DOHH2 (cell line): ENCODE results near the gene MYOF.

ENCODE experiments used
- H3F3A ChIP-seq: fragments of 200-600 bp; sonication (generic), shearing (Covaris generic); 2 replicates; pipeline ENCODE4 v1.6.0; 2016; ENCODE audit warnings: antibody characterized with exemption, mild to moderate bottlenecking; ENCODE audit not compliant: control insufficient read depth, insufficient read depth
- H3K27ac ChIP-seq: fragments of 200-600 bp; sonication (generic); 2 replicates; pipeline ENCODE4 v1.5.1; 2014; ENCODE audit warnings: low read depth, mild to moderate bottlenecking, low read length, moderate library complexity
- H3K27me3 ChIP-seq: fragments of 200-600 bp; sonication (generic); 2 replicates; pipeline ENCODE4 v1.6.1; 2014; ENCODE audit warnings: mild to moderate bottlenecking, low read length, mixed read lengths; ENCODE audit not compliant: control insufficient read depth
- H3K36me3 ChIP-seq: fragments of 200-600 bp; sonication (generic); 2 replicates; pipeline ENCODE4 v1.6.1; 2014; ENCODE audit warnings: mild to moderate bottlenecking, low read length, moderate library complexity, mixed read lengths; ENCODE audit not compliant: control insufficient read depth
- H3K4me1 ChIP-seq: fragments of 200-600 bp; sonication (generic); 2 replicates; pipeline ENCODE4 v1.6.1; 2014; ENCODE audit warnings: mild to moderate bottlenecking, low read length, mixed read lengths; ENCODE audit not compliant: control insufficient read depth
- H3K4me2 ChIP-seq: fragments of 200-600 bp; sonication (generic); 2 replicates; pipeline ENCODE4 v1.6.0; 2014; ENCODE audit warnings: mild to moderate bottlenecking, low read length, moderate library complexity
- H3K4me3 ChIP-seq: fragments of 200-600 bp; sonication (generic); 2 replicates; pipeline ENCODE4 v1.5.1; 2014; ENCODE audit warnings: mild to moderate bottlenecking, low read length, mixed read lengths
- H3K79me2 ChIP-seq: fragments of 200-600 bp; sonication (generic); 2 replicates; pipeline ENCODE4 v1.6.1; 2014; ENCODE audit warnings: mild to moderate bottlenecking, low read length, mixed read lengths; ENCODE audit not compliant: control insufficient read depth
- H3K9me2 ChIP-seq: fragments of 200-600 bp; sonication (generic); replicated peaks from 2 replicates; pipeline ENCODE4 v1.6.1; 2014; ENCODE audit warnings: mild to moderate bottlenecking, low read length, mixed read lengths; ENCODE audit not compliant: control insufficient read depth
- H3K9me3 ChIP-seq: fragments of 200-600 bp; sonication (generic); 2 replicates; pipeline ENCODE4 v1.6.1; 2014; ENCODE audit warnings: antibody characterized with exemption, low read length, mixed read lengths; ENCODE audit not compliant: control insufficient read depth, insufficient read depth
- H4K20me1 ChIP-seq: fragments of 200-600 bp; sonication (generic); 2 replicates; pipeline ENCODE4 v1.6.0; 2014; ENCODE audit warnings: low read depth, mild to moderate bottlenecking, antibody characterized with exemption, low read length, moderate library complexity; ENCODE audit not compliant: control insufficient read depth, insufficient read depth
- CTCF ChIP-seq: fragments of 200-600 bp; sonication (generic); IDR thresholded peaks from one replicate; pipeline ENCODE4 v1.5.1; 2014; ENCODE audit warnings: antibody characterized with exemption, mild to moderate bottlenecking, low read depth, low read length; ENCODE audit not compliant: poor library complexity, severe bottlenecking
- EZH2phosphoT487 ChIP-seq: fragments of 200-600 bp; sonication (generic); IDR thresholded peaks from 2 replicates; pipeline ENCODE4 v1.6.1; 2017; ENCODE audit warnings: borderline replicate concordance, mild to moderate bottlenecking, antibody characterized with exemption, low read length, moderate library complexity, mixed read lengths

Gene MYOF

GRCh38 chr10:93416824-93417223 is 65.3 kb downstream of the MYOF start:
- no peaks in the 10 kb centered on the region for H3K79me2 ChIP-seq

GRCh38 chr10:93415693-93416092 is 66.4 kb downstream of the MYOF start:
- TF ChIP-seq EZH2phosphoT487 (no peak), CTCF (peak; percentile 39)
- H3K36me3 ChIP-seq = no peaks in the 10 kb centered on the region

More at GRCh38 chr10:93416824-93417223, 65.3 kb downstream of the MYOF start:
- TF ChIP-seq EZH2phosphoT487 (no peak), CTCF (no peak)
- no peaks in the 10 kb centered on the region for H3K4me1 ChIP-seq
- no peak overlapping the region for H3K4me2 ChIP-seq
- no peaks in the 10 kb centered on the region for H3F3A ChIP-seq
- no peaks in the 10 kb centered on the region for H3K9me3 ChIP-seq
- no peaks in the 10 kb centered on the region for H3K36me3 ChIP-seq
- H3K9me2 ChIP-seq = no peaks in the 10 kb centered on the region
- no peak overlapping the region for H3K4me3 ChIP-seq
- no peak overlapping the region for H3K27ac ChIP-seq
- H3K27me3 ChIP-seq = no peaks in the 10 kb centered on the region
- H4K20me1 ChIP-seq = no peaks in the 10 kb centered on the region

GRCh38 chr10:93413252-93413689 is 68.9 kb downstream of the MYOF start:
- H3K9me3 ChIP-seq = no peaks in the 10 kb centered on the region
- H3K79me2 ChIP-seq = no peaks in the 10 kb centered on the region
- H3K36me3 ChIP-seq = no peaks in the 10 kb centered on the region
- no peak overlapping the region for H3K27ac ChIP-seq
- no peaks in the 10 kb centered on the region for H4K20me1 ChIP-seq
- no peaks in the 10 kb centered on the region for H3K4me1 ChIP-seq
- no peak overlapping the region for H3K4me2 ChIP-seq
- no peak overlapping the region for H3K4me3 ChIP-seq
- no peaks in the 10 kb centered on the region for H3F3A ChIP-seq
- H3K27me3 ChIP-seq = no peaks in the 10 kb centered on the region
- no peaks in the 10 kb centered on the region for H3K9me2 ChIP-seq
- no peak for TF ChIP-seq EZH2phosphoT487
- no peak for TF ChIP-seq CTCF

More at GRCh38 chr10:93415693-93416092, 66.4 kb downstream of the MYOF start:
- H3K4me2 ChIP-seq = no peak overlapping the region
- H3F3A ChIP-seq = no peaks in the 10 kb centered on the region
- no peaks in the 10 kb centered on the region for H3K79me2 ChIP-seq
- H3K9me3 ChIP-seq = no peaks in the 10 kb centered on the region
- H3K9me2 ChIP-seq = no peaks in the 10 kb centered on the region
- H3K27ac ChIP-seq = no peak overlapping the region
- H3K4me1 ChIP-seq = no peaks in the 10 kb centered on the region
- H4K20me1 ChIP-seq = no peaks in the 10 kb centered on the region
- no peak overlapping the region for H3K4me3 ChIP-seq
- H3K27me3 ChIP-seq = no peaks in the 10 kb centered on the region
